ENCODE results near the gene ITGB3. TPM values are rescaled to one million over a fixed set of nuclear protein-coding genes. Genes with fewer than 3 reads are reported as not detected.

The ITGB3 gene
- total and polyA plus RNA-seq, 2 donors from 2014 or later = 7.1 to 88.8 TPM

DNA sequence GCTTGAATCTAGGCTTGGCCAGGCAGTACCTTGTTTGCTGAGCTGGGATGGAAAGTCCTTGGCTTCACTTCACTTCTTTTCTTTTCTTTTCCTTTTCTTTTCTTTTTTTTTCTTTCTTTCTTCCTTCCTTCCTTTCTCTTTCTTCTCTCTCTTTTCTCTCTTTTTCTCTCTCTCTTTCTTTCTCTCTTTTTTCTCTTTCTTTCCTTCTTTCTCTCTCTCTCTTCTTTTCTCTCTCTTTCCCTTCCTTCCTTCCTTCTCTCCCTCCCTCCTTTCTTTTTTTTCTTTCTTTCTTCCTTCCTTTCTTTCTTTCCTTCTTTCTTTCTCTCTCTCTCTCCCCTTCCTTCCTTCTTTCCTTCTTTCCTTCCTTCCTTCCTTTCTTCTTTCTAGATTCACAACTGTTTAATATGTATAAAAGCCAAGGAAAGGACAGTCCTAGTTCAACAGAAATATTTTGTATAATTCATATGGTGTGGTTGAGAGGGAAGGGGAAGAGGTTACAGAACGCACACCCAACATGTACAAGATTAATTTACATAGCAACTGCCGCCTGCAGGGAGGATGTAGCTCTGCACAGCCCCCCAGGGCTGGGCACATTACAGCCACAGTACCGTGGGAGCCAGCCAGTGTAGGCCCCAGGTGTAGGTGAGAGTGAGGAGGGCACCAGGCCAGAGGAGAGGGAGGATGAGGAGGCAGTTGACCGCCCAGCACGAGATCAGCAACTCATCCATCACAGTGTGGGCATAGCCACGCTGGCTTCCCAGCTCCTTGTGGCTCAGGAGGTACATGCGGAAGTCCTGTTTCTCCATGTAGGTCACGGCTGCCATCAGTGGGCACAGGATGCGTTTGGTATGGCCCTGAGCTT is 9.7 kb upstream of the ITGB3 start:
- TF ChIP-seq, protein P1, sequence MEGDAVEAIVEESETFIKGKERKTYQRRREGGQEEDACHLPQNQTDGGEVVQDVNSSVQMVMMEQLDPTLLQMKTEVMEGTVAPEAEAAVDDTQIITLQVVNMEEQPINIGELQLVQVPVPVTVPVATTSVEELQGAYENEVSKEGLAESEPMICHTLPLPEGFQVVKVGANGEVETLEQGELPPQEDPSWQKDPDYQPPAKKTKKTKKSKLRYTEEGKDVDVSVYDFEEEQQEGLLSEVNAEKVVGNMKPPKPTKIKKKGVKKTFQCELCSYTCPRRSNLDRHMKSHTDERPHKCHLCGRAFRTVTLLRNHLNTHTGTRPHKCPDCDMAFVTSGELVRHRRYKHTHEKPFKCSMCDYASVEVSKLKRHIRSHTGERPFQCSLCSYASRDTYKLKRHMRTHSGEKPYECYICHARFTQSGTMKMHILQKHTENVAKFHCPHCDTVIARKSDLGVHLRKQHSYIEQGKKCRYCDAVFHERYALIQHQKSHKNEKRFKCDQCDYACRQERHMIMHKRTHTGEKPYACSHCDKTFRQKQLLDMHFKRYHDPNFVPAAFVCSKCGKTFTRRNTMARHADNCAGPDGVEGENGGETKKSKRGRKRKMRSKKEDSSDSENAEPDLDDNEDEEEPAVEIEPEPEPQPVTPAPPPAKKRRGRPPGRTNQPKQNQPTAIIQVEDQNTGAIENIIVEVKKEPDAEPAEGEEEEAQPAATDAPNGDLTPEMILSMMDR (IDR thresholded peaks at IDR 0.05; ENCODE audit: borderline replicate concordance, extremely low read depth, insufficient read depth) = no peak
- DNase-seq (no peak), FAIRE-seq (no peak)
- intact Hi-C loops (cut with DNase I) = no loop called here
- H3K27ac ChIP-seq (ENCODE audit: low read depth in 2 of 2, low read length in 2 of 2) = no peak overlapping the region
- no peaks in the 10 kb centered on the region for H3K27me3 ChIP-seq (ENCODE audit: control insufficient read depth, insufficient read depth, low read length)
- H3K9ac ChIP-seq (ENCODE audit: low read length in 3 of 3) = no peak overlapping the region
- no peaks in the 10 kb centered on the region for H3K9me3 ChIP-seq (ENCODE audit: control insufficient read depth in 2 of 3, insufficient read depth in 1 of 3, low read length in 3 of 3)
- no peaks in the 10 kb centered on the region for H3K36me3 ChIP-seq (ENCODE audit: control insufficient read depth in 2 of 3, insufficient read depth in 3 of 3, low read length in 3 of 3)
- peaks cover 0 to 12% (median 11%) of the 10 kb centered on the region in 3 donors for H3K4me1 ChIP-seq (ENCODE audit: control insufficient read depth in 2 of 3, insufficient read depth in 2 of 3, low read depth in 1 of 3, low read length in 3 of 3)
- H3K4me3 ChIP-seq (ENCODE audit: low read length in 3 of 3) = no peak overlapping the region

DNA sequence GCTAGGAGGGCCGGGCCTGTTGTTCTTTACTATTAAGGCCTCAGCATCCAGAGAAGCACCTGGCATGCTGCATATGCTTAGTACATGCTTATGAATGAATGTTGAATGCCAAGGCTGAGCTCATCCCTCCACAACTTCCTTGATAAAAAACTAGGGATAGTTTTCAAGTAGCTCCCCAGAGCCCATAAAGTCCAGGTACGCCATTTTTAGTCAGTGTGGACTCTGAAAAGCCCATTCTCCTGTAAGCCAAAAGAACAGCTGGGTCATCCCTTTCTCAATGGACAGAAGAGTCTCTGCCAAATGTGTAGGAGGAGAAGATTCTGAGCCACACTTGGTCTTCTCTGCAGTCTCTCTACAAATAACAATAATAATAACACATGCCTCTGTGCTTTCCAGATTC is 8.9 kb upstream of the ITGB3 start:
- no peak for DNase-seq
- FAIRE-seq = no peak
- TF ChIP-seq, protein P1 (IDR thresholded peaks at IDR 0.05; ENCODE audit: borderline replicate concordance, extremely low read depth, insufficient read depth) = no peak
- no peak overlapping the region for H3K4me3 ChIP-seq (ENCODE audit: low read length in 3 of 3)
- no peaks in the 10 kb centered on the region for H3K9me3 ChIP-seq (ENCODE audit: control insufficient read depth in 2 of 3, insufficient read depth in 1 of 3, low read length in 3 of 3)
- H3K27me3 ChIP-seq (ENCODE audit: control insufficient read depth, insufficient read depth, low read length) = no peaks in the 10 kb centered on the region
- peaks cover 0 to 6% (median 6%) of the 10 kb centered on the region in 3 donors for H3K4me1 ChIP-seq (ENCODE audit: control insufficient read depth in 2 of 3, insufficient read depth in 2 of 3, low read depth in 1 of 3, low read length in 3 of 3)
- intact Hi-C loops (cut with DNase I) = no loop called here
- no peak overlapping the region for H3K27ac ChIP-seq (ENCODE audit: low read depth in 2 of 2, low read length in 2 of 2)
- no peak overlapping the region for H3K9ac ChIP-seq (ENCODE audit: low read length in 3 of 3)
- H3K36me3 ChIP-seq (ENCODE audit: control insufficient read depth in 2 of 3, insufficient read depth in 3 of 3, low read length in 3 of 3) = no peaks in the 10 kb centered on the region

DNA sequence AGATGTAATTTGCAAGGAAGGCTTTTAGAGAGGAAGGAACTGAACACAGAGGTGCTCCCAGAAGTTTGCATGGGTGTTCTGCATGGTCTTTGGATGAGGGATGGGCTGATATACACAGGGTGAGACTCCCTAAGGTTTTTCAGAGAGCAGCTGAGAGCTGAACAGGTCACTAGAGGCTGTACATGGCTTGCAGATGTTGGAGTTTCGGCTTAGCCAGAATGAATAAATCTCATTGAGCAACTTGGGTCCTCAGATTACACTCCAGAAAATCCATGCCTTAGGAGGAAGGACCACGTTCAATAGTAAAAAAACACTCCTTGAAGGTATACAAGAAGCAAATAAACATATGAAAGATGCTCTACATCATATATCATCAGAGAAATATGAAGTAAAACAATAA is 7.5 kb upstream of the ITGB3 start:
- no peak for FAIRE-seq
- TF ChIP-seq, protein P1 (IDR thresholded peaks at IDR 0.05; ENCODE audit: borderline replicate concordance, extremely low read depth, insufficient read depth) = no peak

More for the DNA sequence above, 7.5 kb upstream of the ITGB3 start:
- no peak overlapping the region for H3K27ac ChIP-seq (ENCODE audit: low read depth in 2 of 2, low read length in 2 of 2)
- no peaks in the 10 kb centered on the region for H3K27me3 ChIP-seq (ENCODE audit: control insufficient read depth, insufficient read depth, low read length)
- no peaks in the 10 kb centered on the region for H3K36me3 ChIP-seq (ENCODE audit: control insufficient read depth in 2 of 3, insufficient read depth in 3 of 3, low read length in 3 of 3)
- intact Hi-C loops (cut with DNase I) = no loop called here
- H3K9ac ChIP-seq (ENCODE audit: low read length in 3 of 3) = no peak overlapping the region
- no peak overlapping the region for H3K4me3 ChIP-seq (ENCODE audit: low read length in 3 of 3)
- no peaks in the 10 kb centered on the region for H3K9me3 ChIP-seq (ENCODE audit: control insufficient read depth in 2 of 3, insufficient read depth in 1 of 3, low read length in 3 of 3)
- H3K4me1 ChIP-seq (ENCODE audit: control insufficient read depth in 2 of 3, insufficient read depth in 2 of 3, low read depth in 1 of 3, low read length in 3 of 3) = no peaks in the 10 kb centered on the region
- DNase-seq = peak in 1 of 5 donors; percentile 28

All from kidney (tissue), 14 donors.